ENCODE results near the gene PLEKHN1.

- TF ChIP-seq SMC3 (IDR thresholded peaks at IDR 0.05; ENCODE audit: low read depth, low read length) (peak; percentile 57), BHLHE40 (IDR thresholded peaks at IDR 0.05; ENCODE audit: low read depth, low read length) (no peak), MAZ (IDR thresholded peaks at IDR 0.05; ENCODE audit: borderline replicate concordance, low read depth, low read length) (no peak), MXI1 (IDR thresholded peaks at IDR 0.05; ENCODE audit: borderline replicate concordance, low read depth, low read length) (no peak), CEBPB (IDR thresholded peaks at IDR 0.05; ENCODE audit: low read depth, low read length) (no peak), FOS (IDR thresholded peaks at IDR 0.05; ENCODE audit: low read depth, low read length) (no peak)
- TF ChIP-seq, protein P1, sequence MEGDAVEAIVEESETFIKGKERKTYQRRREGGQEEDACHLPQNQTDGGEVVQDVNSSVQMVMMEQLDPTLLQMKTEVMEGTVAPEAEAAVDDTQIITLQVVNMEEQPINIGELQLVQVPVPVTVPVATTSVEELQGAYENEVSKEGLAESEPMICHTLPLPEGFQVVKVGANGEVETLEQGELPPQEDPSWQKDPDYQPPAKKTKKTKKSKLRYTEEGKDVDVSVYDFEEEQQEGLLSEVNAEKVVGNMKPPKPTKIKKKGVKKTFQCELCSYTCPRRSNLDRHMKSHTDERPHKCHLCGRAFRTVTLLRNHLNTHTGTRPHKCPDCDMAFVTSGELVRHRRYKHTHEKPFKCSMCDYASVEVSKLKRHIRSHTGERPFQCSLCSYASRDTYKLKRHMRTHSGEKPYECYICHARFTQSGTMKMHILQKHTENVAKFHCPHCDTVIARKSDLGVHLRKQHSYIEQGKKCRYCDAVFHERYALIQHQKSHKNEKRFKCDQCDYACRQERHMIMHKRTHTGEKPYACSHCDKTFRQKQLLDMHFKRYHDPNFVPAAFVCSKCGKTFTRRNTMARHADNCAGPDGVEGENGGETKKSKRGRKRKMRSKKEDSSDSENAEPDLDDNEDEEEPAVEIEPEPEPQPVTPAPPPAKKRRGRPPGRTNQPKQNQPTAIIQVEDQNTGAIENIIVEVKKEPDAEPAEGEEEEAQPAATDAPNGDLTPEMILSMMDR (conservative IDR thresholded peaks at IDR 0.05; ENCODE audit: low read depth, low read length) = peak; percentile 40
These were observed 14.9 kb upstream of the PLEKHN1 start for GRCh38 chr1:951364-951763.
